GM04504 (cell line): ENCODE data around the gene NCKAP1.
"Not testable (repeated sequence)": the region's sequence is repeated elsewhere in the genome, so short reads cannot be mapped to it uniquely, and the experiment has no call there.

Experiments used
- DNase-seq: peaks from one replicate; pipeline ENCODE4 v3.0.0-alpha.2; 2012; ENCODE audit warnings: low read depth

The NCKAP1 gene

GRCh38 chr2:183035954-183036669 lies 2.1 kb downstream of the NCKAP1 start:
- DNase-seq: no peak

GRCh38 chr2:183035298-183035953 lies 2.8 kb downstream of the NCKAP1 start:
- peak; percentile 38 for DNase-seq

- no peak for DNase-seq
These were observed 3.5 kb downstream of the NCKAP1 start for GRCh38 chr2:183034806-183035205.

GRCh38 chr2:183033951-183034350 lies 4.3 kb downstream of the NCKAP1 start:
- DNase-seq: no peak

GRCh38 chr2:183031911-183032794 lies 6.1 kb downstream of the NCKAP1 start:
- DNase-seq: no peak

- DNase-seq: no peak
These were observed 9.0 kb downstream of the NCKAP1 start for GRCh38 chr2:183029219-183029618.

GRCh38 chr2:183028108-183028507 lies 10.1 kb downstream of the NCKAP1 start:
- no peak for DNase-seq

- DNase-seq: no peak
These were observed 10.8 kb downstream of the NCKAP1 start for GRCh38 chr2:183027443-183027842.

- no peak for DNase-seq
These were observed 11.8 kb downstream of the NCKAP1 start for GRCh38 chr2:183026424-183026823.

- DNase-seq: no peak
These were observed 12.3 kb downstream of the NCKAP1 start for GRCh38 chr2:183025993-183026392.

- peak; percentile 56 for DNase-seq
These were observed 13.7 kb downstream of the NCKAP1 start for GRCh38 chr2:183024339-183025095.

- DNase-seq: no peak
These were observed 15.5 kb downstream of the NCKAP1 start for GRCh38 chr2:183022711-183023110.

GRCh38 chr2:183021613-183022012 lies 16.6 kb downstream of the NCKAP1 start:
- DNase-seq: no peak

- DNase-seq: no peak
These were observed 18.4 kb downstream of the NCKAP1 start for GRCh38 chr2:183019718-183020442.

- not testable (repeated sequence) for DNase-seq
These were observed 20.4 kb downstream of the NCKAP1 start for GRCh38 chr2:183017845-183018244.

- DNase-seq: no peak
These were observed 24.3 kb downstream of the NCKAP1 start for GRCh38 chr2:183014005-183014404.

- no peak for DNase-seq
These were observed 26.5 kb downstream of the NCKAP1 start for GRCh38 chr2:183011743-183012142.

GRCh38 chr2:183010112-183010511 lies 28.1 kb downstream of the NCKAP1 start:
- DNase-seq: no peak

- DNase-seq: no peak
These were observed 28.9 kb downstream of the NCKAP1 start for GRCh38 chr2:183009249-183009899.

- no peak for DNase-seq
These were observed 36.3 kb downstream of the NCKAP1 start for GRCh38 chr2:183001948-183002347.

GRCh38 chr2:183000846-183001245 lies 37.4 kb downstream of the NCKAP1 start:
- DNase-seq: no peak
